ENCODE data around the gene KMT2A.
"Not testable (repeated sequence)": the region's sequence is repeated elsewhere in the genome, so short reads cannot be mapped to it uniquely, and the experiment has no call there.

Gene KMT2A

GRCh38 chr11:118435893-118436624 lies at the start of gene KMT2A:
KMT2A (plus strand) TSS chr11:118436492; CDS start chr11:118436513, 21 bp downstream.
- DNase-seq: peak; percentile 100

GRCh38 chr11:118396097-118396501 lies 40.2 kb upstream of the KMT2A start:
- DNase-seq: no peak

- no peak for DNase-seq
These were observed 38.8 kb upstream of the KMT2A start for GRCh38 chr11:118397448-118397847.

- DNase-seq: peak; percentile 40
These were observed 37.3 kb upstream of the KMT2A start for GRCh38 chr11:118398791-118399559.

GRCh38 chr11:118401151-118401879 lies 35.0 kb upstream of the KMT2A start, which contains the start of gene ATP5MG:
ATP5MG (plus strand) TSS chr11:118401606; CDS start chr11:118401666, 60 bp downstream.
- peak; percentile 97 for DNase-seq

- peak; percentile 56 for DNase-seq
These were observed 34.3 kb upstream of the KMT2A start for GRCh38 chr11:118401880-118402590.

- not testable (repeated sequence) for DNase-seq
These were observed 33.7 kb upstream of the KMT2A start for GRCh38 chr11:118402594-118402993.

- no peak for DNase-seq
These were observed 29.6 kb upstream of the KMT2A start for GRCh38 chr11:118406599-118407166.

GRCh38 chr11:118410055-118410745 lies 26.1 kb upstream of the KMT2A start:
- no peak for DNase-seq

GRCh38 chr11:118411530-118411929 lies 24.8 kb upstream of the KMT2A start:
- DNase-seq: no peak

GRCh38 chr11:118412921-118413320 lies 23.4 kb upstream of the KMT2A start:
- no peak for DNase-seq

- peak; percentile 99 for DNase-seq
These were observed 21.1 kb upstream of the KMT2A start for GRCh38 chr11:118415062-118415738.

GRCh38 chr11:118415739-118416068 lies 20.6 kb upstream of the KMT2A start:
- peak; percentile 99 for DNase-seq

GRCh38 chr11:118416900-118417299 lies 19.4 kb upstream of the KMT2A start:
- DNase-seq: not testable (repeated sequence)

GRCh38 chr11:118417801-118418200 lies 18.5 kb upstream of the KMT2A start:
- no peak for DNase-seq

GRCh38 chr11:118418766-118419165 lies 17.5 kb upstream of the KMT2A start:
- no peak for DNase-seq

GRCh38 chr11:118427707-118428106 lies 8.6 kb upstream of the KMT2A start:
- no peak for DNase-seq

- no peak for DNase-seq
These were observed 5.3 kb upstream of the KMT2A start for GRCh38 chr11:118430956-118431355.

- DNase-seq: no peak
These were observed 2.2 kb upstream of the KMT2A start for GRCh38 chr11:118434123-118434552.

- peak; percentile 87 for DNase-seq
These were observed 1.6 kb upstream of the KMT2A start for GRCh38 chr11:118434553-118435289.

All from GF-D8 (cell line).